ENCODE results near the gene ADAMTS14.

GRCh38 chr10:70772627-70773026 is 100.3 kb downstream of the ADAMTS14 start:
- TF ChIP-seq CTCF (IDR thresholded peaks at IDR 0.05): no peak
- no peak for TF ChIP-seq ZFX (IDR thresholded peaks at IDR 0.05; ENCODE audit: borderline replicate concordance)

Measured in 22Rv1 (cell line).